HG03196 (cell line): Measurements from ENCODE around the gene CNOT8.
"Not testable (repeated sequence)": the region's sequence is repeated elsewhere in the genome, so short reads cannot be mapped to it uniquely, and the experiment has no call there.

ENCODE experiments used
- ATAC-seq: cut with Tn5 transposase; IDR thresholded peaks from one replicate; pipeline ENCODE4 v1.9.1; 2021; ENCODE audit not compliant: unreplicated experiment

CNOT8 gene

DNA sequence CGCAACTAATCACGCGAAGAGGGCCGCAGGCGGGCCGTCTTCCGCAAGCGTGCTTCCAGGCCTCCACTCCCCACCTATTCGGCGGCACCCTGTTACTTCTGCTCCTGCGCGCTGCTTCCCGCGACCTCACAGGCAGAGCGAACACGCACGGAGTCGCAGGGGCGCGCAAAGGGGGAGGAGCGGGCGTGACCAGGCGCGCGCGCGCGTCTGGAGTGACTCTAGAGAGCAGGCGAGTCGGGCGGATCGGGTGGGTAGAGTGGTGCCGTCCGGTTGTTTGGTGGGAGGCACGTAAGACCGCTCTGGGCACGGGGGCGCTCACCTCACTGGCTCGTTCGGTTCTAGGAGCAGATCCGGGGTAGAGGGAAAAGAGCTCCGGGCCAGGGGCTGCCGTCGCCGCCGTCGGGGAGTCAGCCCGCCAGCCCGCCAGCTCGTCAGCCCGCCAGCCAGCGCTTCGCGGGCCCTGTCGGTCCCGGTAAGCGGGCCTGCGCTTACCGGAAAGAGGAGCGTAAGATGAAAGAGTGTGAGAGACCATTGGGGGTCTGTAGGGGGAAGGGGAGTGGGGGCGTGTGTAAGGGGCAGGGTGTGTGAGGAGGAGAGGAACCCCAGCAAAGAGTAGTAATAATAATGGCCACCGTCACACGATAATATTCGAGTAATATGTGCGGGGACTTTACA lies at the start of gene CNOT8:
TSS of gene CNOT8 (plus strand) at position 331 of the 675 bp plus-strand sequence. CDS start 4,652 bp downstream, outside the sequence.
- ATAC-seq, result peak; percentile 74

DNA sequence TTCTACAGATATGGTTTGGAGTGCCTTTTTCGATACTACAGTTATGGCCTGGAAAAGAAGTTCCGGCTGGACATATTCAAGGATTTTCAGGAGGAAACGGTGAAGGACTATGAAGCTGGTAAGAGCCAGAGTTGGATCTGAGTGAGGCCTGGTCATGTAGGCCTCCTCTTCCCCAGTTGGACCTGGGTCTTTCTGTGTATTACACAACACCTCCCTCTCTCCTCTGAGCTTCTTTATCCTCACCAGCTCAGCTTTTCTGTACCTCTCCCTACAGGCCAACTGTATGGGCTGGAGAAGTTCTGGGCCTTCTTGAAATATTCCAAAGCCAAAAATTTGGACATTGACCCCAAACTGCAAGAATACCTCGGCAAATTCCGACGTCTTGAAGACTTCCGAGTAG lies 47.2 kb upstream of the CNOT8 start:
- no peak for ATAC-seq

DNA sequence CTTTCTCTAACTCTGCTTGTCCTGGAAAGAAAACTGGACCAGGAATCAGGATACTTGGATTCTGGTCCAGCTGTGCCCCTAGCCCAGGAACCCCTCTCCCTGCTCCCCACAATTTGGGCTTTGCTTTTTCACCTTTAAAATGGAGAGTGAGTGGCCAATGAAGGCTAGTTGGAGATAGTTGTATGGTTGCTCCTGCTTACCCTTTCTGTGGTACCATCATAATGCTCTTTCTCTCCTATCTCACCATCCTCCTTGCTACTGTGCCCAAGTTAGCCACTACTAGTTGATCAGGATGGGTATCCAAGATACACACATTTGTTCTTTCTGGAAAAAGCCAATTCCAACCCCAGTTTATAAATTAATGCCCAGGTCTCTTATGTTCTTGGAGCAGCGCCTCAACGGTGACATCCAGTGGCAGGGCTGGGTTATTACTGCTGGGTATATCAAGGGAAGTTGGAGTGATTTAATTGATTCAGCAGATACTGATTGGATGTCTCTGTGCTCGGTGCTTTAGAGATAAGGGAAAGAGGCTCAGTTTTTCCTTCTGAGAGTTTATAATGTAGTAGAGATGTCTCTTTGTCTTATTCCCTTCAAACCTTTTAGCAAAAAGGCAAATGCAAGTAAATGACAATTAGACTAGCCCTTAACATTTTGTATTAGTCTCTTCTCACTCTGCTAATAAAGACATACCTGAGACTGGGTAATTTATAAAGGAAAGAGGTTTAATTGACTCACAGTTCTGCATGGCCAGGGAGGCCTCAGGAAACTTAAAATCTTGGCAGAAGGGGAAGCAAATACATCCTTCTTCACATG lies 46.6 kb upstream of the CNOT8 start:
- no peak for ATAC-seq

DNA sequence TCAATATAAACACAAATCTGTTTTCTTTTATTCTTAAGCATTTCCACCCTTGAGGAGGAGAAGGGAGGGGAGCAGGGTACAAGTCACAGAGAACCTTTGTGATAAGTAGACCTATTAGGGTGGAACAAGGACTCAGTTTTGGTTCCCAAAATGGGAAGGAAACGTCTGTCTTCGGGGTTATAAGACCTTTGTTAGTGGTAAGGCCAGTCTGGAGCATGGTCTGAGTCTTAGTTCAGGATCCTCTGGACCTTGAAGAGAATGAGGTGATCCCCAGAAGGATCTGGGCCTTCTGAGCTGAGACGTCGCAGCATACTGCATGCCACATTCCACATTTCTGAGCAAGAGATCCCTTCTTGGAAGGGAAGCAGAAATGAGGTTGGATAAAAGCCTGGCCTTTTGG lies 45.3 kb upstream of the CNOT8 start:
- ATAC-seq, result no peak

DNA sequence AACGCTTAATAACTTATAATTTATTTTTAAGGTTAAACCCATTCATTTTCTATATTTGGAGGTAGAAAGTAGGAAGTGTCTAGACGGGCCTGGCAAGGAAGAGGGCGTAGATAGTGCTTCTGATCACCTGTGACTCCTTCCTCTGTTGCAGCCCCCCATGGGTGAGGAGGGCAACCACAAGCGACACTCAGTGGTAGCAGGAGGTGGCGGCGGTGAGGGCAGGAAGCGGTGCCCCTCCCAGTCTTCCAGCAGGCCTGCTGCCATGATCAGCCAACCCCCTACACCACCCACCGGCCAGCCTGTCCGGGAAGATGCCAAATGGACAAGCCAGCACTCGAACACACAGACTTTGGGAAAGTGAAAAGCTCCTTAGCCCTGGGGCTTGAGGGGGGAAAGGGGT lies 44.7 kb upstream of the CNOT8 start:
- no peak for ATAC-seq

DNA sequence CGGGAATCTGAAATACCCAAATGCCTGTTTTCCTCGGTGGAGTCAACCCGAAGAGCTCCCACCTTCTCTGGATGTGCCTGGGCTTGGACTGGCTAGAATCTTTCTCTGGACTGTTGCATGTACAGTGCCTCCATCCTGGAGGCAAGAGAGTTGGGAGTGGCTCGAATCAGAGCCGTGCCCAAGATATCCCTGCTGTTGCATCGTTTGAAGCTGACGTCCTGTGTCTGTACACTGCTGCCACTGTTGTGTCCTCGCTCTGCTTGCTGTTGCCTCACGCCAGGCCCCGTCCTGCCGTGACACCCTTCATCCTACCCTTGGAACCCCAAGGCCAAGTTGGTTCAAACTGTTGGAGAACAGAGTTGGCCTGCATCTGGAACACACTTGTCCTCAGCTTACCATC lies 43.4 kb upstream of the CNOT8 start:
- no peak for ATAC-seq

DNA sequence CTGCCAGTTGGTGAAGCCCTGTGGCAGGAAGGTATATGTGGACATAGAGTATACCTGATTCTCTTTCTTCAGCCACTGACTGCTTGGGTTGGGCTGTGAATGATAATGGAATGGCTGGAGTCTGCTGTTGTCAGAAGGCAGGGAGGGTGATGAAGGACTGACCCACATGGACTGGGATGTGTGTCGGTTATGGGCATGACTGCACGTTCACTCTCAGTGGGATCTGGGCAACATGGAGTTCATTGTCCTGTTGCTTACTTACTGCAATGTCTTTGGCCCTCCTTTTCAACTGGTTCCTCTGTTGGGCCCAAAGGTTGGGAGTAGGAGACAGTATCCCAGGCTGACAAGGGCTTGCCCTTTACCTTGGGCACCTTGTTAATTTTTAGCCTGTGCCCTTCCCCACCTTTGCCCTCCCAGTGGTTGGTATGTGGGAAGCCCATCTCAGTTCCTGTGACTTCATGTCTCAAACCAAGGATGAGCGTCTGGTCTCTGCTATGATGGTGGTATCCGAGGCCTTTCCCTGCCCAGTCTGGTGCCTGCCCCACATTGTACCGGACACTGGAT lies 42.7 kb upstream of the CNOT8 start:
- ATAC-seq, result no peak

DNA sequence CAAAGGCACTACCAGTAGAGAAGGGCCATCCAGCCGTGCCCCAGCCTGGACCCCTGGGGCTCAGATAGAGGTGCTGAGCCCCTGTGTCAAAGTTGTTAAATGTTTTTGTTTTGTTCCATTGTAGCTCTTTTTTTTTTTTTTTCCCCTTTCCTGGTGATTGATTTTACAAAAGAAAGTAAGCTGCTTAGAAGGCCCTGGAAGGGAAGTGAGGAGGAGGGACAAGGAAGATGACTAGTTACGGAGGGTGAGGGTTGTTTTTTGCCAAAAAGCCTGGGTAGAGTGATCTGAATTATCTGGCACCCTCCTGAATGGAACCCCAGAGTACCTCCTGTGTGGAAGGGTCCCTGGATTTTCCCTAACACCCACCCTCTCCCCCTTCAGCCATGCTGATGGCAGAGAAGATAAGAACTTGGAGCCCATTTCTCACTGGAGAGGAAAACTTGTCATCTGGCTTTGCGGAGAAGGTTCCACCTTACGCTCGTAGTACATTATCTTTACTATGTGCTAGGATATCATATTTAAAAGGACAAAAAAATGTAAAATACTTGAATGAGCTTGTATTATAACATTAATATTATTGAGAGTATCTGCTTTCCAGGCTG lies 41.4 kb upstream of the CNOT8 start:
- ATAC-seq, result no peak

DNA sequence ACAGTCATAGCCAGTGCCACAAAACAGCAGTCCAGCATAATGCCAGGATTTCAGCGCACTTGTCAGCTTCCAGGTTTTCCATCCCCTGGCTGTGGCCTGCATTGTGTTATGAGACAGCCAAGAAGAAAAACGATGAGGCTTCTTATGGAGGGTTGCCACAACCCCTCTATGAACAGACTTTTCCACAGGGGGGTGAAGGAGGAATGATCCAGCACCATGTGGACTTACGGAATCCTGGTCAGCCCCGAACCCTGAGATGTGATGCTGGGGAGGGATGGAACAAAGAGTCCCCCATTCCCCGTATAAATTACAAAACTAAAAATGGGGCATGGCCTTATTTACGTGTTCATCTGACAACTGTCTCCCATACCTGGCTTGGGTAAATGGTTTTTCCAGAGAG lies 40.6 kb upstream of the CNOT8 start:
- ATAC-seq, result no peak

DNA sequence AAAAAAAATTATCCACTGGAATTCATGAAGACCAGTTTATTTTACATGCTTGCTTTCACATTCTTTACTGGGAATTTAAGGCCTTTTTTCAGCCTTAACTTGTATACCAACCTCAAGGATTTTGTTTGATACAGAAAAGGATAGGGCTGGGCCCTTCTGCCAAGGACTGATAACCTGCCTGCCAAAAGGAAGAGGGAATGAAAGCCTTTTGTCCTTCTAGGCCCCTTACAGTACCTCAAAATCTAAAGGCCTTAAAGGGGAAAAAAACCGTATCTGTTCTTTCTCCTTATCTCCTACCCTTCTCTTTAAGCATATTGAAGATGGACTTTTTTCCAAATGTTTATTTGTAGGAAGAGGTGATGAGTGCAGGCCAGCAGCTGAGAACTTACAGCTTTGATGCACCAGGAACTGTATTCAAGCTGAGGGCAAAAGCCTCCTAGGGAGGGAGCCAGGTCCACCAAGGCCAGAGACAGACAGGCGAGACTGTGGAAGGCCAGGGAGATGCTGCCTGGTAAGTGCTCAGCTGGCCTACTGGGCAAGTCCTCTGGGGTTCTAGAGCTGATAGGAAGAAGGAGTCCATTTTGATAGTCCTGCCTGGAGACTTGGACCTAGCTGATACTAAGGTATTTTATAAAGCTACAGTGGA lies 39.8 kb upstream of the CNOT8 start:
- no peak for ATAC-seq

DNA sequence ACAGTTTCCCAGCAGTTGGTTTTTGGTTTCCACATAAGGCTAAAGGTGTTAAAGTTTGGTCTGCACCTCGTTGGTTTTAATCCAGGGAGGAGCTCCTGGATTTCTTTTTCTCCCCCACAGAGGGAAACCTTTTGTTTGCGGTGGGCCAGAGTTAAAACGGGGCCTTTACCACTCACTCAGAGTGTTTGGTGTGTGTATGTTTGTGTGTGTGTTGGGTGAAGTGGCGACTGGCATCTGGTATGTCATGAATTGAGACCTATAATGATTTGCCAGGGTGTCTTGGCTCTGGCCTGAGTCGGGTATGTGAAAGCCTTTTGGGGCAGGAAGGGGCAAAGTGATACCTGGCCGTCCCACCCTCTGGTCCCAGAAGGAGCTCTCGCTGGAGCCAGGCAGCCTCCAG lies 38.9 kb upstream of the CNOT8 start:
- no peak for ATAC-seq

DNA sequence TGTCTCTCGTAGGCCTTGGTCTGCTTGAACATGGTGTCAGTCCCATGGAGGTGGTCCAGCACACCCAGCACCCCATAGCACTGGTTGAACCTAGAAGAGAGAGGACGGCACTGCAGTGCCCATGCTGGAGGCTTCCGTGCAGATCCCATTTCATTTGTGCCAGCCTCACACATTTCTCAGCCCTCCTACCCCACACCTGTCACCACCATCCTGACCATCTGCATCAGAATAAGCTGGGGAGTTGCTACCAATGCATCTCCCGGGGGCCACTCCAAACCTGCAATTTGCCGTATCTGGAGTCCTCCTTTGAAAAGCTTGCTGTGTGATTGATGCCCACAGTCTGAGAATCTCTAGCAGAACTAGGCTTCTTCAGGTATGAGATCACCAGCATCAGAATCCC lies 38.0 kb upstream of the CNOT8 start:
- ATAC-seq, result no peak

DNA sequence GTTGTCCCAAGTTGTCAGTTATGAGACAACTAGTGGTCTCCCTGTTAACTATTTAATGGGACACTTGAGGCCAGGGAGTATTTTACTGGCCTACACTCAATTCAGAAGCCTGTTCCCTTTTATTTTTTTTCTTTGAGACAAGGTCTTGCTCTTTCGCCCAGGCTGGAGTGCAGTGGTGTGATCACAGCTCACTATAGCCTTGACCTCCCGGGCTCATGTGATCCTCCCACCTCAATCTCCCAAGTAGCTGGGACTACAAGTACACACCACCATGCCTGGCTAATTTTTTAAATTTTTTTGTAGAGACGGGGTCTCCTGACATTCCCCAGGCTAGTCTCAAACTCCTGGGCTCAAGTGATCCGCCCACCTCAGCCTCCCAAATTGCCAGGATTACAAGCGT lies 35.5 kb upstream of the CNOT8 start:
- ATAC-seq, result not testable (repeated sequence)

DNA sequence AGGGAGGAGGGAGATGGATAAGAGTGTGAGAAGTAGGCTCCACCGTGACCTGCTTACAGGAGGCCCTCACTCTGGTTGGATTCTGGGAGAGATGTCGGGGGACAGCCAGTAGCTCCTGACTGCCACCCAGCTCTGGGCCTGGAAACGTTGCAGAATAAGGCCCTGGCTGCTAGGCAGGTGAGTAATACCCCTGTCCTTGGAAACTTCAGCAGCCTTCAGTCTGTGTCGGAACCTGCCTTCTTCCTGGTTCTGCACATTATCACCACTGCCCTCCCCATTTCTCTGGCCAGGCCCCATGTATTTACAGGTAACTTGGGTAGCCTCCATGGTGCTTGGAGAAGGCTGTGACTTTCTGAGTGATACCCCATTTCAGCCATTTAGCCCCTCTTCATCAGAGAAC lies 34.8 kb upstream of the CNOT8 start:
- ATAC-seq, result no peak

DNA sequence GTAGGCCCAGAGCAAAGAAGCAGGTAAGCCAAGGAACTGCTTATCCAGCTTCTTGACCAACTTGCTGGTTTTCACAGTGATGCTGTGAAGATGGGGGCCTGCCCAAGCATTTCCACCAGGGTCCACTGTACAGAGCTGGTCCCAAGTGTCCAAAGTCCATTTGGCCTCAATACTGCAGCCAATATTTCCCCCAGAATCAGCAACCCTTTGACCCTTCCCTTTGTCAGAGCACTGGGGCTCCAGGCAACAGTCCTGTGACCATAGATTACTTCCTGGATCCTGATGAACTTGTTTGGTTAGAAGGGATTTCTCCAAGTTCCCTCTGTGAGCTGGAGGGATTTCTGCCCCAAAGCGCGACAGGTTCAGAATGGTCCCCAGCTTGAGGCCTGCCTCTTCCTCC lies 34.4 kb upstream of the CNOT8 start:
- ATAC-seq, result no peak

DNA sequence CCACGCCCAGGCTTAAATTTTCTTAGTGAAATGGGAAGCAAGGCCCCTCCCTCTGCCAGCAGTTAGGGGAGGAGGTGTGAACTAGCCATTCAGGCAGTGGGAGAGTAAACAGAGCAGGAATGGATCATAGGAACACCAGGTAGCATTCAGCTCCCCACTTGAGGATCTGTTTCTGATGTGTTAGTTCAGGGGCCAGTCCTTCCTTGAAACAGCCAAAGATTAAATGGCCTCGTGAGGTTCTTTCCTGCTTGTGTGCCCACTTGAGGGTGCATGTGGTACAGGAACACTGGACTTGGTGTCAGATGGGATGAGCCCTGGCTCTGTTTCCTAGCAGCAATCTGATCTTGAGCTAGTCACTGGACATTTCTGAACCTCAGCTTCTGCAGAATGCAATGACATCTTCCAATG lies 29.2 kb upstream of the CNOT8 start:
- no peak for ATAC-seq

DNA sequence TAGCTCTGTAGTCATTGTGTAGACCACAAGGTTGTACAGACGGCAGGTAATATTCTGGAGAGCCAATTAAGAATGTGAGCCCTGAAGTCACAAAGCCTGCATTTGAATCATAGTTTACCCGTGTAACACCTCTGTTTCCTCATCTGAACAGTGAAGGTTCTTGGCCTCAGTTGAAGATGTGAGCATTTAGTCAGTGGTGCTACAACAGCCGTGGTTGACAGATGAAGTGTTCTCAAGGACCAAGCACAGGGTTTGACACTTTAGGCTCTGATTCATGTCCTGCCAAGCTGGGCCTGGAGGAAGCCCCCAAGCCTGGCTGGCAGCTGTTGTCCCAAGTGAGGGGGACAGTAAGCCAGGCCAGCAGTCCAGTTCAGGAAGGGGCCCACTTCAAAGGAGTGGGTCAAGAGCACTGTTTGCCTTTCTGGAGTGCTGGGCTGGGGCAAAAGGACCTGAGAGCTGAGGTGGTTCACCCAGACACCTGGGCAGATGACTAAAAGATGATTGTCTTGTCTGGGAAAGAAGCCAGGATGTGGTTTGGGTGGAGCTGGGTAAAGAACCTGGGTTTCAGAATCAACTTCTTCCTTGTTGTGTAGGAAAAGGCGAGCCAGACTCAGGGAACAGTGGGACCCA lies 28.7 kb upstream of the CNOT8 start:
- no peak for ATAC-seq

DNA sequence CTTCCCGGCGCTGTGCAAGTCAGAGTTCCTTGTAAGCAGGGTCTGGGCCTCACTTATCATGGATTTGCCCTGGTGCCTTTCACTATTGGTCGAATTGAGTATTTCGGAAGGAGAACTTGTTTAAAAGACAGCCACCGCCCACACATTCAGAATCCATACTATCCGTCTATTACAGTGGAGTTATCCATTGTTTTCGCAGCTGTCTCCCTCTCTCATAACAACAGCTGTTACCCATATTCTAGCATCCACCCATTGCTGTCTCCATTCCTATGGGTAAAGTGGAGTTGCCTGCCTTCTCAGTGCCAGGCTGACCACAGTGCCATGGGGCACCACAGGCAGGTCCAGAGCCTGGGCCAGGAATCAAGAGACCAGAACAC lies 28.2 kb upstream of the CNOT8 start:
- ATAC-seq, result no peak

DNA sequence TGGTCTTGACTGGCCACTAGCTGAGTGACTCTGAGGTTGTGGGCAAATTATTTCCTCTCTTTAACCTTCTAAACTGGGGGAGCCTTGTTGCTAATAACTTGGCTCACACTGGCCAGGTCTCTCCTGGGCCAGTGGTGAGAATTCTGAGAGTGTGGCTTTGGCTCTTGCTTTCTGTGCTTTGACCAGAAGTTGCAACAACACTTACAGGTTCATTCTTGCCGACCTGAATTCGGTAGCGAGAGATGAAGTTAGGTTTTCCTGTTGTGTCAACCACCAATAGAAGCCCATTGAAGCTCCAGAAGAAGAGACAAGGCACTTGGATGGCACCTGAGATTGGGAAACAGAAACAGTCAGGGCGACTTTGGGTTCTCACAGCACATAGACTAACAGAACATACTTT lies 27.8 kb upstream of the CNOT8 start:
- no peak for ATAC-seq

DNA sequence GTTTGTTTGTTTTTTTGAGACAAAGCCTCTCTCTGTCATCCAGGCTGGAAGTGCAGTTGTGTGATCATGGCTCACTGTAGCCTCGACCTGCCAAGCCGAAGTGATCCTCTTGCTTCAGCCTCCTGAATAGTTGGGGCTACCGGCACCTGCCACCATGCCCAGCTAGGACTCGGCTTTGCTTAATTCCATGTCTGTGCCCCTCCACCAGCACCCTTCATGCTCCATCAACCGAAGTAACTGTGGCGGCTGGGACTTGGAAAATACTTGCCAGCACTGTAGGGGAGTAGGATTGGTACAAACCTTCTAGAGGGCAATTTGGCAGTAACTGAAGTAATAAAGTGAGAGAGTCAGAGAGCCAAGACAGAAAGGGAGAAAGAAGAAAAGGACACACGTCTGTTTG lies 27.0 kb upstream of the CNOT8 start:
- no peak for ATAC-seq

DNA sequence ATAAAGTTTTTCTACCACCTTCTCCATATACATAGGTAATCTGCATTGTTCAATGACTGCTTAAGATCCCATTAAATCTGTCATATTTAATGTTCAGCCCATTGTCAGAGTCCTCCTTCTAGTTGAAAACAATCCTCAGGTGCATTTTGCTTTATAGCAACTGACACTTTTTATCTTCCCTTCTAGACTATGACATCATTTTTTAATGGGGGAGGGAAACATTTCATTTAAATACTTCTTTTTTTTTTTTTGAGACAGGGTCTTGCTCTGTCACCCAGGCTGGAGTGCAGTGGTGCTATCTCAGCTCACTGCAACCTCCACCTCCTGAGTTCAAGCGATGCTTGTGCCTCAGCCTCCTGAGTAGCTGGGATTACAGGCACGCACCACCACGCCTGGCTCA lies 25.6 kb upstream of the CNOT8 start:
- not testable (repeated sequence) for ATAC-seq
